ENCODE measurements around the gene ITGA11.

DNA sequence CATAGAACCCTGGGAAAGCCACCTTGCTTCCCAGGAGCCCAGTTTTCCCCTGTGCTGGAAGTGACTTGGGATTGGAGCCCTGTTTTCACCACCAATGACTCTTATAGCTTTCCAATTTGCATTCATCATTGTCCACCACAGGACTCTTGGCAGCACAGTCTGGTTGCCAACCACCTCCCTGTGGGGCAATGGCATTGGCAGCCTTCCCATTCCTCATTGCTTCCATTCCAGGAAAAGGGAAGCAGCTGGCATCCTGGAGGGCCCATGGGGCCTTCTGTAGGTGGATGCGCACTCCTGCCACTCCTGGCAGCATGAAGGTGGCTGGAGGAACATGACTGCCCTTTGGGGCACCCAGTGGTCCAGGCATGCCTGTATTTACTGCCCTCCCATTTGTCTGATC is 96.7 kb downstream of the ITGA11 start:
- no peak for TF ChIP-seq EZH2 (IDR thresholded peaks at IDR 0.05; ENCODE audit: borderline replicate concordance, low read length)
- TF ChIP-seq, protein P1, sequence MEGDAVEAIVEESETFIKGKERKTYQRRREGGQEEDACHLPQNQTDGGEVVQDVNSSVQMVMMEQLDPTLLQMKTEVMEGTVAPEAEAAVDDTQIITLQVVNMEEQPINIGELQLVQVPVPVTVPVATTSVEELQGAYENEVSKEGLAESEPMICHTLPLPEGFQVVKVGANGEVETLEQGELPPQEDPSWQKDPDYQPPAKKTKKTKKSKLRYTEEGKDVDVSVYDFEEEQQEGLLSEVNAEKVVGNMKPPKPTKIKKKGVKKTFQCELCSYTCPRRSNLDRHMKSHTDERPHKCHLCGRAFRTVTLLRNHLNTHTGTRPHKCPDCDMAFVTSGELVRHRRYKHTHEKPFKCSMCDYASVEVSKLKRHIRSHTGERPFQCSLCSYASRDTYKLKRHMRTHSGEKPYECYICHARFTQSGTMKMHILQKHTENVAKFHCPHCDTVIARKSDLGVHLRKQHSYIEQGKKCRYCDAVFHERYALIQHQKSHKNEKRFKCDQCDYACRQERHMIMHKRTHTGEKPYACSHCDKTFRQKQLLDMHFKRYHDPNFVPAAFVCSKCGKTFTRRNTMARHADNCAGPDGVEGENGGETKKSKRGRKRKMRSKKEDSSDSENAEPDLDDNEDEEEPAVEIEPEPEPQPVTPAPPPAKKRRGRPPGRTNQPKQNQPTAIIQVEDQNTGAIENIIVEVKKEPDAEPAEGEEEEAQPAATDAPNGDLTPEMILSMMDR (IDR thresholded peaks at IDR 0.05; ENCODE audit: low read length) = no peak

Data from OCI-LY1 (cell line).